ENCODE data around the gene OSBPL2.

Gene OSBPL2

GRCh38 chr20:62344782-62345181, 106.5 kb downstream of the OSBPL2 start:
- no peak for DNase-seq (ENCODE audit: low read depth in 2 of 2)
